Loucy (cell line): ENCODE results near the gene TLE2.

Experiments used
- EZH2phosphoT487 ChIP-seq: fragments of 200-600 bp; IDR thresholded peaks from 2 replicates; pipeline ENCODE4 v1.6.1; 2018; ENCODE audit warnings: antibody characterized with exemption, mild to moderate bottlenecking, moderate library complexity, borderline replicate concordance
- TF ChIP-seq, protein P1 (sequence below): fragments of 200-600 bp; sonication (generic); conservative IDR thresholded peaks from 2 replicates; pipeline ENCODE4 v1.5.1; 2014; ENCODE audit warnings: mild to moderate bottlenecking, antibody characterized with exemption, low read length

DNA sequence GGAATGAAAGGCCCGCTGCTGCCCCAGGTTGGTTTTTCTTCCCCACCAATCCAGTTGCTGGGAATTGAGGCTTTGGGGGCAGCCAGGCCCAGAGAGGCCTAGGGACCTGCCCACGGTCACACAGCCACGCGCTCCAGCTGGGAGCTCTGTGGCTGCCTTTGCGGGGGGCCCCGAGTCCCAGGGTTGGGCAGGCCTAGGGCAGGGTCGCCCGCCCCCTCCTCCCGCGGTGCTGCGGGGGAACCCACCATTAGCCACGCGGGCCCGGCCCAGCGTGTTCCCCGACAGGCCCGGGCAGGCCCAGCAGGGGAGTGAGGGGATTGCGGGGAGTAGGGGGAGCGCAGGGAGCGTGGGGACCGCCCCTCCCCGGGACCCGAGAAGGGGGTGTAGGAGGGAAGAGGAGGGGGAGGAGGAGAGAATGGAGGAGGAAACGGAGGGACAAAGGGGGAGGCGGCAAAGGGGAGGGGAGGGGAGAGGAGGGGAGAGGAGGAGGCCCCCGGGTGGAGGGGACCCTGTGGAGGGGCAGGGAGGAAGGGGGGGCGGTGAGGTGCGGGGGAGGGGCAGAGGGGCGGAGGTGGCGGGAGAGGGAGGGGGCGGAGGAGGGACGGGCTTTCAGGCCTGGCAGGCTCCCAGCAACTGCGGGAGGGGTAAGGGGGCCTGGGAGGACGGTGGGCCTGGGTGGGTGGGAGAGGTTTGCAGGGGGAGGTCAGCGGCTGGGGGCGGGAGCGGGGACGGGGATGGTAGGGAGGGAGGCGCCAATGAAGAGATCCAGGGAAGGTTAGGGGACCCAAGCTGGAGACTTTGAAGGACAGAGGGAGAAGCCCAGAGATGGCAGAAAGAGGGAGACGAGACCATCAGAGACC is 12.9 kb upstream of the TLE2 start:
- TF ChIP-seq, protein P1, sequence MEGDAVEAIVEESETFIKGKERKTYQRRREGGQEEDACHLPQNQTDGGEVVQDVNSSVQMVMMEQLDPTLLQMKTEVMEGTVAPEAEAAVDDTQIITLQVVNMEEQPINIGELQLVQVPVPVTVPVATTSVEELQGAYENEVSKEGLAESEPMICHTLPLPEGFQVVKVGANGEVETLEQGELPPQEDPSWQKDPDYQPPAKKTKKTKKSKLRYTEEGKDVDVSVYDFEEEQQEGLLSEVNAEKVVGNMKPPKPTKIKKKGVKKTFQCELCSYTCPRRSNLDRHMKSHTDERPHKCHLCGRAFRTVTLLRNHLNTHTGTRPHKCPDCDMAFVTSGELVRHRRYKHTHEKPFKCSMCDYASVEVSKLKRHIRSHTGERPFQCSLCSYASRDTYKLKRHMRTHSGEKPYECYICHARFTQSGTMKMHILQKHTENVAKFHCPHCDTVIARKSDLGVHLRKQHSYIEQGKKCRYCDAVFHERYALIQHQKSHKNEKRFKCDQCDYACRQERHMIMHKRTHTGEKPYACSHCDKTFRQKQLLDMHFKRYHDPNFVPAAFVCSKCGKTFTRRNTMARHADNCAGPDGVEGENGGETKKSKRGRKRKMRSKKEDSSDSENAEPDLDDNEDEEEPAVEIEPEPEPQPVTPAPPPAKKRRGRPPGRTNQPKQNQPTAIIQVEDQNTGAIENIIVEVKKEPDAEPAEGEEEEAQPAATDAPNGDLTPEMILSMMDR = no peak
- no peak for TF ChIP-seq EZH2phosphoT487
